Measurements from ENCODE around the gene RUFY3.
"Not testable (repeated sequence)": the region's sequence is repeated elsewhere in the genome, so short reads cannot be mapped to it uniquely, and the experiment has no call there.

Gene RUFY3

GRCh38 chr4:70788733-70789132, 67.0 kb downstream of the RUFY3 start:
- DNase-seq, result no peak

GRCh38 chr4:70793626-70794025, 71.9 kb downstream of the RUFY3 start:
- no peak for DNase-seq

- DNase-seq, result no peak
These were observed 79.6 kb downstream of the RUFY3 start for GRCh38 chr4:70801265-70801809.

GRCh38 chr4:70802928-70803580, 81.3 kb downstream of the RUFY3 start:
- DNase-seq, result no peak

GRCh38 chr4:70808151-70808550, 86.4 kb downstream of the RUFY3 start:
- no peak for DNase-seq

GRCh38 chr4:70815370-70815769, 93.6 kb downstream of the RUFY3 start:
- DNase-seq, result no peak

- DNase-seq, result no peak
These were observed 95.1 kb downstream of the RUFY3 start for GRCh38 chr4:70816894-70817293.

GRCh38 chr4:70818173-70818855, 96.5 kb downstream of the RUFY3 start:
- DNase-seq, result no peak

GRCh38 chr4:70818921-70819320, 97.2 kb downstream of the RUFY3 start:
- DNase-seq, result no peak

- no peak for DNase-seq
These were observed 107.3 kb downstream of the RUFY3 start for GRCh38 chr4:70829015-70829414.

GRCh38 chr4:70829492-70829891, 107.7 kb downstream of the RUFY3 start:
- DNase-seq, result no peak

GRCh38 chr4:70830054-70830453, 108.3 kb downstream of the RUFY3 start:
- DNase-seq, result no peak

GRCh38 chr4:70831293-70831692, 109.5 kb downstream of the RUFY3 start:
- DNase-seq, result no peak

GRCh38 chr4:70833675-70834074, 111.9 kb downstream of the RUFY3 start:
- no peak for DNase-seq

GRCh38 chr4:70836081-70836480, 114.3 kb downstream of the RUFY3 start:
- DNase-seq, result no peak

- no peak for DNase-seq
These were observed 116.4 kb downstream of the RUFY3 start for GRCh38 chr4:70838204-70838603.

- peak; percentile 31 to 50 (median 49) for DNase-seq
These were observed 117.2 kb downstream of the RUFY3 start for GRCh38 chr4:70838666-70839588.

- peak; percentile 72 to 94 (median 86) for DNase-seq
These were observed 117.9 kb downstream of the RUFY3 start, which contains the start of gene GRSF1 for GRCh38 chr4:70839589-70840093. GRSF1 (minus strand) TSS chr4:70839890; CDS start chr4:70839827, 63 bp downstream.

- peak; percentile 33 to 64 (median 41) for DNase-seq
These were observed 118.4 kb downstream of the RUFY3 start for GRCh38 chr4:70840137-70840536.

- DNase-seq, result not testable (repeated sequence)
These were observed 118.9 kb downstream of the RUFY3 start for GRCh38 chr4:70840631-70841030.

GRCh38 chr4:70841211-70841610, 119.4 kb downstream of the RUFY3 start:
- no peak for DNase-seq

GRCh38 chr4:70841951-70842350, 120.2 kb downstream of the RUFY3 start:
- no peak for DNase-seq

Data from activated naive CD4-positive, alpha-beta T cell (primary cell).